GM12891 (cell line): ENCODE measurements around the gene S100PBP.

ENCODE experiments used
- POLR2A ChIP-seq: IDR thresholded peaks from 2 replicates; pipeline ENCODE4 v1.6.1; 2011; ENCODE audit warnings: low read depth, low read length, control low read depth
- POLR2AphosphoS5 ChIP-seq: IDR thresholded peaks from 2 replicates; pipeline ENCODE4 v1.6.1; 2011; ENCODE audit warnings: low read depth, low read length, control low read depth
- POU2F2 ChIP-seq: IDR thresholded peaks from 2 replicates; pipeline ENCODE4 v1.6.1; 2011; ENCODE audit warnings: low read depth, mild to moderate bottlenecking, control low read depth, low read length, moderate library complexity
- TAF1 ChIP-seq: IDR thresholded peaks from 2 replicates; pipeline ENCODE4 v1.6.1; 2011; ENCODE audit warnings: low read depth, low read length, control low read depth

DNA sequence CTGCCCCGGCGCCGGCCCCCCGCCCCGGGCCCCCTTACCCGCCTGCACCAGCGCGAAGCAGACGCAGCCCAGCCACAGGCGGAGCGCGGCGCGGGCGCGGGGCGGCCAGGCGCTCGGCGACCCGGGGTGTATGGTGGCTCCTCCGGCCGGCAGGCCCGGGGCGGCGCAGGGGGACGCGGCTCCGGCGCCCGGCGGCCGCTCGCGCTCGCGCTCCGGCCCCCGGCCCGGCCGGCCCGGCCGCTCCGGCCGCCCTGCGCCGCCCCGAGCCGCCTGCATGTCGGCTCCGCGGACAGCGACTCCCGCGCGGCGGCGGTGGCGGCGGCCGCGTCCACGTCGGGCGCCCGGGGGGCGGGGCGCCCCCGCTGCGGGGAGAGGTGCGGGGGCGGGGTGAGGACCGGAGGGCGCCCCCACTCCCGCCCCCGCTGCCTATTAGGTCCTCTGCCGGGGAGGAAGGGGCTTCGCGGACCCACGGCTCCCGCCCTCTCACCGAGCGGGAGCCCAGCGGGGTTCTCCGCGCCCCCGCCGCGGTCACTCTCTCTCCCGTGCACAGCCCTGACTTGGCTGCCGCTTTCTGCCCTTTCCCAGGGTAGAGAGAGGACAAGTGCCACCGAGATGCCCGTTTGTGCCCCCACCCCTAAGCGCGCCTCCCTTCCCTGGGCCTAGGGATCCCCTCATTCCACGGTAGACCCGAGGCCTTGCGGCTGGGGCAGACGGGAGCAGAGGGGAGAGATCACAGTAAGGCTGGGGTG, 53.3 kb downstream of the S100PBP start, which contains the start of gene FNDC5:
- no peak for TF ChIP-seq POLR2A
- TF ChIP-seq POLR2AphosphoS5, result no peak
- TF ChIP-seq TAF1, result no peak
- no peak for TF ChIP-seq POU2F2
